ENCODE data around the gene FMO4. TPM values are rescaled to one million over a fixed set of nuclear protein-coding genes. Genes with fewer than 3 reads are reported as not detected.

The FMO4 gene
- total and polyA plus RNA-seq, 9 of the 15 experiments (the other 6 are each of a cell fraction or from before 2014, with no cell fraction given): 0.25 to 1.1 (median 0.54) TPM; not detected in 2

GRCh38 chr1:171372418-171373084, 58.6 kb downstream of the FMO4 start:
- H2AFZ ChIP-seq (ENCODE audit: low read depth, low read length): peak overlapping the region; percentile 91
- H3K27ac ChIP-seq (ENCODE audit: extremely low read depth, low read depth, low read length): no peak overlapping the region
- in situ Hi-C loops (cut with MboI) (no loop called here), intact Hi-C loops (cut with micrococcal nuclease) (no loop called here)
- 0 out of 5 replicates have a peak, but pooled peaks cover 0 to 5% of the 10 kb centered on the region in 2 experiments for H3K4me1 ChIP-seq (replicated peaks in 1 of 2; ENCODE audit: control insufficient read depth in 2 of 2, insufficient read depth in 2 of 2, low read length in 2 of 2)
- FAIRE-seq (no peak), DNase-seq (ENCODE audit: extremely low read depth in 1 of 4, low spot score in 3 of 4) (no peak), ATAC-seq (no peak)
- no peaks in the 10 kb centered on the region for H3K79me2 ChIP-seq (ENCODE audit: control insufficient read depth, insufficient read depth, low read length)
- ChIA-PET POLR2A (no interaction called here), CTCF (ENCODE audit: low intra/inter-chr PET ratio) (no interaction called here)
- no peak overlapping the region for H3K4me2 ChIP-seq (ENCODE audit: insufficient read depth, low read length)
- no peaks in the 10 kb centered on the region for H4K20me1 ChIP-seq (replicated peaks; ENCODE audit: control insufficient read depth, insufficient read depth, low read length)
- no peaks in the 10 kb centered on the region for H3K36me3 ChIP-seq (ENCODE audit: control insufficient read depth, insufficient read depth, low read length)
- 75% methylated on average over 6 of the region's 6 CpGs for WGBS (ENCODE audit: insufficient coverage, low coverage, missing lambda C conversion rate)
- no peaks in the 10 kb centered on the region for H3K9me3 ChIP-seq (replicated peaks; ENCODE audit: control insufficient read depth, insufficient read depth, low read depth, low read length)
- TF ChIP-seq MEIS2 (IDR thresholded peaks at IDR 0.05; ENCODE audit: partially characterized antibody) (peak; percentile 3), SMARCA4 (IDR thresholded peaks at IDR 0.05) (no peak), HDAC6 (IDR thresholded peaks at IDR 0.05; ENCODE audit: low read depth, low read length) (no peak), NKRF (IDR thresholded peaks at IDR 0.05; ENCODE audit: borderline replicate concordance) (no peak)
- no peaks in the 10 kb centered on the region for H3K27me3 ChIP-seq (ENCODE audit: control insufficient read depth in 2 of 2, insufficient read depth in 2 of 2, low read length in 2 of 2)
- no peak overlapping the region for H3K9ac ChIP-seq (ENCODE audit: insufficient read depth in 1 of 2, low read depth in 2 of 2, low read length in 2 of 2)
- H3K4me3 ChIP-seq: no peak overlapping the region
- BruUV-seq (replicated peaks): no TSS peak
- no peaks in the 10 kb centered on the region for H3K9me1 ChIP-seq (ENCODE audit: control insufficient read depth, insufficient read depth, low read length)
